SU-DHL-6 (cell line): Measurements from ENCODE around the gene PIK3C2G.

ENCODE experiments used
- EZH2phosphoT487 ChIP-seq: fragments of 200-600 bp; sonication (generic), shearing (Covaris generic); conservative IDR thresholded peaks from 2 replicates; pipeline ENCODE4 v1.6.1; 2018; ENCODE audit warnings: mild to moderate bottlenecking, antibody characterized with exemption, low read length, moderate library complexity, mixed read lengths
- TF ChIP-seq, protein P1 (sequence below): fragments of 200-600 bp; sonication (generic); IDR thresholded peaks from one replicate; pipeline ENCODE4 v1.5.1; 2017; ENCODE audit warnings: antibody characterized with exemption, mild to moderate bottlenecking, low read length, moderate library complexity; ENCODE audit not compliant: insufficient read depth, poor library complexity, severe bottlenecking

DNA sequence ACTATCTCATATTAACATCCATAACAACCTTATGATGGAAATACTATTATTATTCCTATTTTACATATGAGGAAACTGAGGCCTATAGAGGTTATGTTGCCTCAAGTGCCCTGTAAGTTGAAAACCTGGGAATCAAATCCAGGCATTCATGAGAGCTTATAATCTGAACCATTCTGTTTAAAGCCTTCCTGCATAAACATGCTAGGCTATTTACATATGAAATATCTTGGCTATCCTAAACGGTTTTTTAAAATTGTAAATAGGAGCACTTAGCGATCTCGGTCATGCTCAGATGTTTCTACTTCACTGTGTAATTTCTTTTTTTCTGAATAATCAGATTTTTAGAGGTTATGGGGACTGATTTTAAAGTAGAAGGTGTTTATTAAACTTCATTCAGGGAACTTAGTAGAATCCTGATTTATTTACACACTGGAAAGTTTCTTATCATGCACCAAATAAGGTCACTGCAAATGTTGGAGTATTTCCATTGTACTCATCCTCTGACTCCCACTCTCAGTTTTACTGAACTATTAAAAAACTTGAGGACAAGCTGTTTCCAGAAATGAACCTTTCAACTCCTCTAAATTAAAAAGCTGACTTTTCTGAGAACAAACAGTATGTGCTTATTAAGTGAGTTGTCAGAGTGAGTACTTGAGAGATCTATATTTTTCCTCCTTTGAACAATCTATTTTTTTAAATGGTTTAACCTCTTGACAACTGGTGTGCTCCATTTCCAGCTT is 141.7 kb downstream of the PIK3C2G start:
- TF ChIP-seq, protein P1, sequence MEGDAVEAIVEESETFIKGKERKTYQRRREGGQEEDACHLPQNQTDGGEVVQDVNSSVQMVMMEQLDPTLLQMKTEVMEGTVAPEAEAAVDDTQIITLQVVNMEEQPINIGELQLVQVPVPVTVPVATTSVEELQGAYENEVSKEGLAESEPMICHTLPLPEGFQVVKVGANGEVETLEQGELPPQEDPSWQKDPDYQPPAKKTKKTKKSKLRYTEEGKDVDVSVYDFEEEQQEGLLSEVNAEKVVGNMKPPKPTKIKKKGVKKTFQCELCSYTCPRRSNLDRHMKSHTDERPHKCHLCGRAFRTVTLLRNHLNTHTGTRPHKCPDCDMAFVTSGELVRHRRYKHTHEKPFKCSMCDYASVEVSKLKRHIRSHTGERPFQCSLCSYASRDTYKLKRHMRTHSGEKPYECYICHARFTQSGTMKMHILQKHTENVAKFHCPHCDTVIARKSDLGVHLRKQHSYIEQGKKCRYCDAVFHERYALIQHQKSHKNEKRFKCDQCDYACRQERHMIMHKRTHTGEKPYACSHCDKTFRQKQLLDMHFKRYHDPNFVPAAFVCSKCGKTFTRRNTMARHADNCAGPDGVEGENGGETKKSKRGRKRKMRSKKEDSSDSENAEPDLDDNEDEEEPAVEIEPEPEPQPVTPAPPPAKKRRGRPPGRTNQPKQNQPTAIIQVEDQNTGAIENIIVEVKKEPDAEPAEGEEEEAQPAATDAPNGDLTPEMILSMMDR: no peak
- TF ChIP-seq EZH2phosphoT487: no peak
